HG03439 (cell line): Measurements from ENCODE around the gene PODN.

Experiments used
- ATAC-seq: cut with Tn5 transposase; IDR thresholded peaks from one replicate; pipeline ENCODE4 v1.9.1; 2021; ENCODE audit warnings: mild to moderate bottlenecking, moderate library complexity; ENCODE audit not compliant: unreplicated experiment

The PODN gene

GRCh38 chr1:53088616-53089300 is 26.7 kb downstream of the PODN start:
- no peak for ATAC-seq

GRCh38 chr1:53089478-53090226 is 27.6 kb downstream of the PODN start:
- no peak for ATAC-seq

DNA sequence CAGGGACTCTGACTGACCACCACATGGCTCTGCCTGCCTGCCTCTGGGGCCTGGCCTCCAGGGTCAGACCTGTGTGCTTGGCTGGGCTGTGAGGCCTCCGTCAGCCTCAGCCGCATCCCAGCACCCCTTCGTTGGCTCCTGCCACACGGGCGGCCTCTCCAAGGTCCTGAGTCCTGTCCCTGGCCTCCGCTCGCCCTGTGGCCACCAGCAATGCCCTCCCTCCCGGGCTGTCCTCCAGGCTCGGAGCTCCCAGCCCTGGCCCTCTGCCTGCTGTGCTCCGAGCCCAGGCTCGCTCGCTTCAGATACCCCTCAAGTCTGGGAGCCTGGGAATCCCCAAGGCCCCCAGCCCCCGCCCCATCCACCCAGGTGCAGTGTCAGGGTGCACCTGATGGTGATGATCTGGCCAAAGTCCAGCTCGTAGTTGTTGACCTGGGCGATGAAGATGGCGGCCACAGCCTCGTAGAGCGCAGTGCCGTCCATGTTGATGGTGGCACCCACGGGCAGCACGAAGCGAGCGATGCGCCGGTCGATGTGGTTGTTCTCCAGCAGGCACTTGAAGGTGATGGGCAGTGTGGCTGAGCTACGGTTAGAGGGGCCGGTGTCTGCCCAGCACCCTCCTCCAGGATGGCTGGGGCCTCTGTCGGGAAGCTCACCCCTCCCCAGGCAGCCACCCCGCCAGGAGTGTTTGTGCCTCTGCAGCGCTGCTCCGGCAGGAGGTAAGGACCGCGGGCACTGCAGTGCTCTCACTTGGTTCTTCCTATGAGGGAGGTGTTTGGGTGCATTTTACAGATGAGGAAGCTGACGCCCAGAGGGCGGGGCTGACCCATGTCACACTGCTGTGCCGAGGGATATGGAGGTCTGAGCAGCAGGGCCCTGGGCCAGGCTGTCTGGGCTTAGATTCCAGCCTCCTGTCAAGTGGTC is 28.5 kb downstream of the PODN start:
- ATAC-seq = no peak

DNA sequence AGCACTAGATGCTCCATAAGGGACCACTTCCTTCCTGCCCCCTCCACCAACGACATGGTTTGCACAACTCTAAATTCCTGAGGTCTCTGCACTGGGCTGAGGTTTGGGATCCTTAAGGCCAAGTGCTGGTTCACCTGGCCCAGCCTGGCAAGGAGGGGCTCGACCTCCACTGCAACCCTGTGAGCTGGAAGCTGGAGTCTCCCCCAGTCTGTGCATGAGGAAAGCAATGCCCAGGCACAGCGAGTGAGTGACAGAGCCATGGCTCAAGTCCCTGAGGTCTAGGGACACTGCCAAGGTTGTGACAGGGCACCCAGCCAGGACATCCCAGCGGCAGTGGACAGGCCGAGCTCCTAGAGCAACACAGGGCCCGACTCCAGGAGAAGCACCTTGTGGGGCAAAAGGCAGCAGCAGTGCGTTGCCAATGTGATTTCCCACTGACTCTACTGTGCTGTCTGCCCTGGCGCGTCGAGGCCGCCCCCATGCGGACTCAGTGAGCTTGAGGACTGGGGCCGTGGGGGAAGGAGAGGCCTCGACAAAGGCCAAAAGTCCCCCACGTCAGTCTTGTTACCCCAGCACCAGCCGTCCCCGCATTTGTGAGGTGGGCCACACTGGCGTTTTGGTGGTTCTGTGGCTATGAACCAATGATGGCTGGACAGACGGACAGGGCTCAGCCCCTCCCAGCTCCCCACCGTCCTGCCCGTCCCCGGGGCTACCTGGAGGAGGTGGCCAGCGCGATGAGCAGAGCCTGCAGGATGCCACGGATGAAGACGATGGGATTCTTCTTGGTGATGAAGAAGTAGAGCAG is 30.0 kb downstream of the PODN start:
- ATAC-seq = no peak

DNA sequence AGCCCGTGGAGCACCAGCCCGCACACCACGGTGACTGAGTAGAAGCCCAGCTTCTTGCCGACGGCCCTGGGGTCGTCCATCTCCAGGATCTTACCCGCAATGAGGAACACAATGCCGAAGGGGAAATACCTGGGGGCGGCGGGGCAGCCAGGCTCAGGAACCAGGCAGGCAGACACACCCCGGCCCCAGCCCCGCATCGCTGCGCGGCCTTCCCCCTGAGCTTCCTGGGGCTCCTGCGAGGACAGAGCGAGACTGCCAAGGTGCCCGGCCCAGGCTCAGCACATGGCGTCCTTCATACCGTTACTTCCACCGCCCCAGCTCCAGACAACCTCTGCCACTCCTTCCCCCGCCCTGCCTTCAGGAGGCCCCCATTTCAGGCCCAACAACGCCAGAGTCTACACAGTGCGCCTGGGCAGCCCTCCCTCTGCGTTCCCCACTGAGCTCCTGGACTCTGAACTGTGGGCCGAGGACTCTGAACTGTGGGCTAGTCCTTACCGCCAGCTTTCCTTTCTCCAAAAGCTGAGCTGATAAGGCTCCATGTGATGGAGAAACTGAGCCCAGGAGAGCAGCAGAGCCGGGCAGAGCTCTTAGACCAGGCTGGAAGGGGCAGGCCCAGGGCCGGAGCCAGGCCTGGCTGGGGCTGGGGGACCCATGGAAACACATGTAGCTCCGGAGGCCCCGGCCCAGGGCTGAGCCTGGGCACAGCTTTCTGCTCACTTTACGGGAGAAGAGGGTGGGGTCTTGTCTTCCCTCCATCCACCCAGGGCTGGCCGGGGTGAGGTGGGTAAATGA is 30.8 kb downstream of the PODN start:
- ATAC-seq = no peak

GRCh38 chr1:53093451-53093754 is 31.4 kb downstream of the PODN start:
- no peak for ATAC-seq

- ATAC-seq = no peak
These were observed 31.9 kb downstream of the PODN start for GRCh38 chr1:53093778-53094532.

DNA sequence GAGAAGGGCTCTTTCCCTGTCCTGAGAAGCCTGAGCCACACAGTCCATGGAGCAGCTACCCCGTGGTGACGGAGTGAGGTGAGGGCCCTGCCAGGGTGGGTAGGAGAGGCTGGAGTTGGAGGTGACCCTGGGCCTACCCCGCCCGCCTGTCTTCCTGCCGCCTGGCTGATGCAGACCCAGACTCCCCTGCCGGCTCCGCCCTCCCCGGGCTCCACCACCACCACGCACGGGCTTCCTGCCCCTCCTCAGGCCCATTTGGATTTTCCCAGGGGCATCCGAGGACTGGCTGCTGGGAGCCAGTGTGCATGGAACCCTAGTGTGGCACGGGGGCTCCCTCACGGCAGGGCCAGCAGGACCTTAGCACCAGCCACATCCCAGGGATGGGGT is 32.5 kb downstream of the PODN start:
- no peak for ATAC-seq

DNA sequence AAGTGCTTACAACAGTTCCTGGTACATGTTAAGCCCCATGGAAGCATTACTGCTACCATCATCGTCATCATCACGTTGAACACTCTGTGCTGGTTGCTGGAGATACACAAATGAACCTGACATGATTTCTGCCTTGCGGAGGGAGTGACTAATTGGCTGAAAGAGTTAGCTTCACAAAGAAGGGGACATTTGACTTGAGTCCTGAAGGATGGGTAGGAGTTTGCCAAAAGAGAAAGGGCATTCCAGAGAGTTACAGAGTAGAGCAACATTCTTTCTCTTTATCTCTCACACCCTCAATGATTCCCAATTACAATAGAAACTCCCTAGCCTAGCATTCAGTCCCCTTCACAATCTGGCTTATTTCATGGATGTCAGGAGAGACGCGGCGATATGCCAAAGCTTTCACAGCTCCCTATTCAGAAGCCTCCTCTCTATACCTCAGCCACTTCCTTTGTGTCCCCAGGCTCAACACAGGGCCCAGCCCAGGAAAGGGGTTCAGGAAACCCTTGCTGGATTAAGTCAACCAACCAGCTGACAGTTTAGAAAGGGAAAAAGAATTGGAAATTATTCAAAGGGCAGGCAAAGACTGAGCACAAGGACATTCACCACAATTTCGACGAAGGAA is 42.4 kb downstream of the PODN start:
- no peak for ATAC-seq

DNA sequence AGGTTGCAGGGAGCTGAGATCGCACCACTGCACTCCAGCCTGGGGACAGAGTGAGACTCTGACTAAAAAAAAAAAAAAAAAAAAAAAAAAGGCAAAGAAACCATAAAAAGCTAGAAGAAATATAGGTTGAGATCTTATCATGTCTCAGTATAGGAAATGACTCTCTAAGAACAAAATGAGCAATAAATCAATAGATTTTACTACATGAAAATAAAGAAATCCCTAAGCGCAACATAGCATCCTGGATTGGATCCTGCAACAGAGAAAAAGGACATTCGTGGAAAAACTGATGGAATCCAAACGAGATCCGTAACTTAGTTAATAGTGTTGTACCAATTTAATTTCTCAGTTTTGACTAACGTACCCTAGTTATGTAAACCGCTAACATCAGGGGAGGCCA is 45.1 kb downstream of the PODN start:
- no peak for ATAC-seq

GRCh38 chr1:53107570-53108322 is 45.7 kb downstream of the PODN start:
- no peak for ATAC-seq

GRCh38 chr1:53108646-53109580 is 46.9 kb downstream of the PODN start:
- ATAC-seq = no peak

GRCh38 chr1:53110370-53111072 is 48.5 kb downstream of the PODN start:
- ATAC-seq = no peak

- no peak for ATAC-seq
These were observed 49.1 kb downstream of the PODN start for GRCh38 chr1:53111073-53111556.

DNA sequence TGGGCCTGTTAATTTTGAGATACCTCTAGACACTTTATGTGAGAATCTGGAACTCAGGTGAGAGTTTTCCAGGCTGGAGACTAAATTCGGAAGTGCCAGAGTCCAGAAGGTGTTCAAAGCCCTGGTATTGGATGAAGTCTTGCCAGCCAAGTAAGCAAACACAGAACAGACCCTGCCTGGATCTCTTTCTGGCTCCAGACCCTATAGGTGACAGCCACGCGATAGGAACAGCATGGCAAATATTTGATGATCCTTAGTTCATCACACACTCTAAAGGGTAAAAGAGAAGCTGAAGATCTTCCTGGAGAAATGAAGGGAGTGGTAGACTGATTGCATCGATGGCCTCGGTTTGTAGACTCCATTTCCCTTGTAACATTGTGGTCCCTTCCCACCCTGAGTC is 49.7 kb downstream of the PODN start:
- no peak for ATAC-seq

- no peak for ATAC-seq
These were observed 50.3 kb downstream of the PODN start for GRCh38 chr1:53112271-53112774.
